A549 (cell line): ENCODE results near the gene PPP2R2C. TPM values are rescaled to one million over a fixed set of nuclear protein-coding genes. Genes with fewer than 3 reads are reported as not detected.

Experiments
- ATAC-seq, 2 experiments: fragments of 200-7000 bp in 1 of 2; fragments of >200 bp in 1 of 2; cut with Nextera tagmentation in 1 of 2; cut with Tn5 transposase in 1 of 2; 3 replicates each; pipeline versions ENCODE4 v1.8.0 to v1.9.1; 2018 to 2020; ENCODE audit warnings: mild to moderate bottlenecking in 1 of 2, moderate library complexity in 1 of 2
- CTCF ChIA-PET: fragments of 300-600 bp; sonication (Branson Sonifier 250); formaldehyde crosslinking; extraction: SDS; loops from one replicate; lab custom pipeline; 2021; ENCODE audit warnings: antibody characterized with exemption, inconsistent platforms; lab: Yijun Ruan, JAX
- POLR2A ChIA-PET: fragments of 350-600 bp; formaldehyde crosslinking; extraction: SDS; loops from one replicate; lab custom pipeline; 2021; ENCODE audit warnings: antibody characterized with exemption, inconsistent platforms; lab: Yijun Ruan, JAX
- DNase-seq, 2 experiments: peaks; one replicate each; pipeline versions ENCODE4 v3.0.0 to v3.0.0-alpha.2; 2011 to 2016; ENCODE audit warnings: low read depth in 1 of 2, low spot score in 1 of 2
- FAIRE-seq: peaks from 2 replicates; lab custom pipeline; 2011; peaks lifted over from hg19 to GRCh38; lab: Jason Lieb, UNC
- H3K27ac ChIP-seq, 2 experiments: fragments of >200 bp; sonication (Bioruptor Twin); formaldehyde crosslinking; 3 replicates each; pipeline ENCODE4 v1.5.1; 2016 to 2017
- H3K4me1 ChIP-seq: fragments of >200 bp; sonication (Bioruptor Twin); formaldehyde crosslinking; 3 replicates; pipeline ENCODE4 v1.6.1; 2016
- H3K4me2 ChIP-seq: fragments of >200 bp; sonication (Bioruptor Twin); formaldehyde crosslinking; 3 replicates; pipeline ENCODE4 v1.6.1; 2016
- H3K4me3 ChIP-seq: fragments of >200 bp; sonication (Bioruptor Twin); formaldehyde crosslinking; 3 replicates; pipeline ENCODE4 v1.5.1; 2016
- H3K9me3 ChIP-seq: fragments of >200 bp; sonication (Bioruptor Twin); formaldehyde crosslinking; 3 replicates; pipeline ENCODE4 v1.6.1; 2016
- BCL3 ChIP-seq: fragments of >200 bp; sonication (Bioruptor Twin); formaldehyde crosslinking; IDR thresholded peaks from 3 replicates; pipeline ENCODE4 v1.6.1; 2016
- BHLHE40 ChIP-seq: IDR thresholded peaks from 2 replicates; pipeline ENCODE4 v1.6.1; 2012; ENCODE audit warnings: low read depth, low read length, inconsistent platforms
- CBX8 ChIP-seq: fragments of 200-600 bp; sonication (generic); IDR thresholded peaks from 2 replicates; pipeline ENCODE4 v1.6.1; 2016
- EHF ChIP-seq: fragments of 250-450 bp; sonication (Bioruptor Pico); IDR thresholded peaks from 2 replicates; pipeline ENCODE4 v1.5.0; 2020; ENCODE audit warnings: mild to moderate bottlenecking
- ELK1 ChIP-seq: fragments of 150-350 bp; IDR thresholded peaks from 2 replicates; pipeline ENCODE4 v1.6.1; 2014; ENCODE audit warnings: low read depth, mild to moderate bottlenecking, low read length
- EP300 ChIP-seq, 2 experiments: fragments of >200 bp; sonication (Bioruptor Twin); formaldehyde crosslinking; IDR thresholded peaks; 2 replicates in 1 of 2; 3 replicates in 1 of 2; pipeline ENCODE4 v1.6.1; 2016 to 2017
- FOSB ChIP-seq: fragments of 250-450 bp; sonication (Bioruptor Pico); IDR thresholded peaks from 2 replicates; pipeline ENCODE4 v1.5.0; 2020; ENCODE audit warnings: mild to moderate bottlenecking, moderate library complexity
- FOSL2 ChIP-seq, 2 experiments: fragments of 450-650 bp in 1 of 2; fragments of >200 bp in 1 of 2; sonication (Bioruptor Twin) in 1 of 2; formaldehyde crosslinking; IDR thresholded peaks; 2 replicates each; pipeline versions ENCODE4 v1.5.0 to v1.6.1; 2016 to 2020; ENCODE audit warnings: mild to moderate bottlenecking in 1 of 2, moderate library complexity in 1 of 2
- HES2 ChIP-seq: fragments of >200 bp; sonication (Bioruptor Twin); formaldehyde crosslinking; IDR thresholded peaks from 2 replicates; pipeline ENCODE4 v1.6.1; 2016
- HMGXB4 ChIP-seq: fragments of 250-450 bp; sonication (Bioruptor Pico); IDR thresholded peaks from 2 replicates; pipeline ENCODE4 v1.5.0; 2021; ENCODE audit warnings: mild to moderate bottlenecking, moderate library complexity, borderline replicate concordance
- HOXB13 ChIP-seq: fragments of 250-450 bp; sonication (Bioruptor Pico); IDR thresholded peaks from 2 replicates; pipeline ENCODE4 v1.5.0; 2020; ENCODE audit warnings: low read depth, mild to moderate bottlenecking, moderate library complexity
- JUN ChIP-seq, 2 experiments: fragments of >200 bp; sonication (Bioruptor Twin); formaldehyde crosslinking; IDR thresholded peaks; 2 replicates in 1 of 2; 3 replicates in 1 of 2; pipeline ENCODE4 v1.6.1; 2016 to 2017
- JUNB ChIP-seq: fragments of >200 bp; sonication (Bioruptor Twin); formaldehyde crosslinking; IDR thresholded peaks from 2 replicates; pipeline ENCODE4 v1.6.1; 2016
- MAFK ChIP-seq: fragments of 450-650 bp; IDR thresholded peaks from 2 replicates; pipeline ENCODE4 v1.6.1; 2014; ENCODE audit not compliant: partially characterized antibody
- NFE2L2 ChIP-seq: fragments of 150-350 bp; conservative IDR thresholded peaks from 2 replicates; pipeline ENCODE4 v1.6.1; 2014; ENCODE audit warnings: low read length
- NPAS2 ChIP-seq: fragments of 250-450 bp; sonication (Bioruptor Pico); IDR thresholded peaks from 2 replicates; pipeline ENCODE4 v1.8.0; 2022; ENCODE audit warnings: mild to moderate bottlenecking, moderate library complexity, borderline replicate concordance
- PBX3 ChIP-seq: IDR thresholded peaks from 2 replicates; pipeline ENCODE4 v1.6.1; 2012
- PHF8 ChIP-seq: fragments of 200-600 bp; sonication (generic); IDR thresholded peaks from 2 replicates; pipeline ENCODE4 v1.6.1; 2016; ENCODE audit warnings: low read depth, mild to moderate bottlenecking, antibody characterized with exemption, moderate library complexity, borderline replicate concordance
- RAD21 ChIP-seq, 2 experiments: fragments of >200 bp in 1 of 2; sonication (Bioruptor Twin) in 1 of 2; formaldehyde crosslinking in 1 of 2; IDR thresholded peaks in 1 of 2; conservative IDR thresholded peaks in 1 of 2; 2 replicates in 1 of 2; 3 replicates in 1 of 2; pipeline ENCODE4 v1.6.1; 2012 to 2018; ENCODE audit warnings: inconsistent platforms in 1 of 2
- RARB ChIP-seq: fragments of 250-450 bp; sonication (Bioruptor Pico); IDR thresholded peaks from 2 replicates; pipeline ENCODE4 v1.8.0; 2021; ENCODE audit warnings: mild to moderate bottlenecking, moderate library complexity
- RCOR1 ChIP-seq: fragments of 150-350 bp; IDR thresholded peaks from 2 replicates; pipeline ENCODE4 v1.6.1; 2014; ENCODE audit warnings: antibody characterized with exemption, low read length, low read depth
- RFX5 ChIP-seq: fragments of 450-650 bp; IDR thresholded peaks from 2 replicates; pipeline ENCODE4 v1.7.1; 2014; ENCODE audit warnings: antibody characterized with exemption, mild to moderate bottlenecking, moderate library complexity
- RNF2 ChIP-seq: fragments of 200-600 bp; sonication (generic); IDR thresholded peaks from 2 replicates; pipeline ENCODE4 v1.6.1; 2016; ENCODE audit warnings: low read depth, mild to moderate bottlenecking, antibody characterized with exemption, moderate library complexity, borderline replicate concordance
- TFCP2L1 ChIP-seq: fragments of 250-450 bp; sonication (Bioruptor Pico); IDR thresholded peaks from 2 replicates; pipeline ENCODE4 v1.5.0; 2021; ENCODE audit warnings: mild to moderate bottlenecking
- USF2 ChIP-seq: fragments of 450-650 bp; IDR thresholded peaks from 2 replicates; pipeline ENCODE4 v1.6.1; 2014; ENCODE audit warnings: antibody characterized with exemption
- ZC3H11A ChIP-seq: fragments of 450-650 bp; IDR thresholded peaks from 2 replicates; pipeline ENCODE4 v1.6.1; 2014; ENCODE audit warnings: antibody characterized with exemption, mild to moderate bottlenecking
- ZSCAN20 ChIP-seq: fragments of 250-450 bp; sonication (Bioruptor Pico); IDR thresholded peaks from 2 replicates; pipeline ENCODE4 v1.8.0; 2022; ENCODE audit warnings: mild to moderate bottlenecking, moderate library complexity
- WGBS: methylation state at CpG from one replicate; pipeline ENCODE4 v1.1.6; 2017; ENCODE audit errors: missing lambda C conversion rate; 5-methylcytosine and 5-hydroxymethylcytosine counted together
- polyA plus RNA-seq, 4 experiments: library from polyadenylated mRNA; depleted of rRNA in 3 of 4; stranded (reverse); fragments of >200 nt; fragmentation: RNase III in 1 of 4; extraction: RNeasy Plus Mini Kit Qiagen cat#74134 plus additional on column Dnase treatment in 1 of 4; gene quantifications; 2 replicates in 3 of 4; 3 replicates in 1 of 4; pipeline ENCODE4 v1.2.3, GENCODE V29; 2011 to 2017

PPP2R2C gene
- polyA plus RNA-seq, 2 of the 4 experiments (the other 2 are of a cell fraction), result 23.9 to 29.4 TPM

GRCh38 chr4:6383929-6384328, 88.5 kb downstream of the PPP2R2C start:
- no peaks in the 10 kb centered on the region for H3K9me3 ChIP-seq
- CTCF ChIA-PET, result interaction anchor here (1.0 to 1.7 kb wide), 5 partner anchors 9 to 39 kb away, joined by 3 to 5 read pairs (median 3); no protein-coding TSS in a partner anchor
- POLR2A ChIA-PET, result no interaction called here
- no peak overlapping the region for H3K27ac ChIP-seq
- ATAC-seq, result no peak
- DNase-seq, result no peak
- H3K4me3 ChIP-seq, result no peak overlapping the region
- no peak overlapping the region for H3K4me2 ChIP-seq
- FAIRE-seq, result no peak
- WGBS, result 94% methylated on average over 9 of the region's 9 CpGs
- H3K4me1 ChIP-seq, result no peaks in the 10 kb centered on the region
- TF ChIP-seq RFX5, result no peak
- TF ChIP-seq PBX3, result no peak
- TF ChIP-seq ZSCAN20, result no peak
- no peak for TF ChIP-seq EP300 (IDR thresholded peaks at IDR 0.05)
- TF ChIP-seq JUN (IDR thresholded peaks at IDR 0.05), result no peak
- no peak for TF ChIP-seq NFE2L2
- TF ChIP-seq USF2, result no peak
- no peak for TF ChIP-seq FOSL2 (IDR thresholded peaks at IDR 0.05)
- no peak for TF ChIP-seq FOSL2 (CRISPR knock-in tag; IDR thresholded peaks at IDR 0.05)
- no peak for TF ChIP-seq PHF8
- TF ChIP-seq ZC3H11A, result no peak
- TF ChIP-seq BHLHE40, result no peak
- TF ChIP-seq HMGXB4 (CRISPR knock-in tag), result no peak
- TF ChIP-seq RNF2, result no peak
- TF ChIP-seq HOXB13 (CRISPR knock-in tag), result no peak

- H3K4me3 ChIP-seq, result no peak overlapping the region
- ATAC-seq (no peak), FAIRE-seq (no peak), DNase-seq (no peak)
- no peak for TF ChIP-seq RCOR1
- no peaks in the 10 kb centered on the region for H3K9me3 ChIP-seq
- WGBS, result 81% methylated on average over 4 of the region's 10 CpGs
- H3K4me1 ChIP-seq, result no peaks in the 10 kb centered on the region
- ChIA-PET CTCF (interaction anchor here (1.5 kb wide), 1 partner anchor 13 kb away, joined by 3 read pairs; no protein-coding TSS in a partner anchor), POLR2A (no interaction called here)
- no peak overlapping the region for H3K27ac ChIP-seq
- no peak overlapping the region for H3K4me2 ChIP-seq
Measured at GRCh38 chr4:6383009-6383404, 89.4 kb downstream of the PPP2R2C start.

GRCh38 chr4:6381571-6382123, 90.8 kb downstream of the PPP2R2C start:
- WGBS, result 88% methylated on average over 4 of the region's 4 CpGs
- no peaks in the 10 kb centered on the region for H3K9me3 ChIP-seq
- DNase-seq (no peak), ATAC-seq (no peak), FAIRE-seq (no peak)
- CTCF ChIA-PET, result interaction anchor here (1.2 to 1.5 kb wide), 2 partner anchors 11 to 15 kb away, joined by 3 to 6 read pairs; no protein-coding TSS in a partner anchor
- H3K27ac ChIP-seq, result no peak overlapping the region
- POLR2A ChIA-PET, result no interaction called here
- H3K4me3 ChIP-seq, result no peak overlapping the region
- no peaks in the 10 kb centered on the region for H3K4me1 ChIP-seq
- no peak overlapping the region for H3K4me2 ChIP-seq
- TF ChIP-seq PHF8, result no peak
- no peak for TF ChIP-seq JUNB
- no peak for TF ChIP-seq CBX8
- TF ChIP-seq NPAS2, result no peak
- TF ChIP-seq RCOR1, result no peak
- TF ChIP-seq RAD21 (conservative IDR thresholded peaks at IDR 0.05 in 1 of 2, IDR thresholded peaks at IDR 0.05 in 1 of 2), result no peak
- TF ChIP-seq JUN (IDR thresholded peaks at IDR 0.05), result no peak
- TF ChIP-seq BCL3, result no peak
- TF ChIP-seq EHF (CRISPR knock-in tag), result no peak
- TF ChIP-seq HES2, result no peak
- TF ChIP-seq TFCP2L1 (CRISPR knock-in tag), result no peak
- TF ChIP-seq FOSL2 (IDR thresholded peaks at IDR 0.05), result no peak
- TF ChIP-seq FOSL2 (CRISPR knock-in tag; IDR thresholded peaks at IDR 0.05), result no peak
- TF ChIP-seq RARB (CRISPR knock-in tag), result no peak
- TF ChIP-seq FOSB (CRISPR knock-in tag), result no peak
- TF ChIP-seq ELK1, result no peak
- no peak for TF ChIP-seq NFE2L2
- no peak for TF ChIP-seq MAFK
